ENCODE results near the gene DHTKD1. TPM values are rescaled to one million over a fixed set of nuclear protein-coding genes. Genes with fewer than 3 reads are reported as not detected.

The DHTKD1 gene
- total RNA-seq (2014; rRNA removed; shearing (Covaris generic)) (46.5 and 53.1 TPM in 2 replicates), total RNA-seq (2022) (71.4 and 81.9 TPM in 2 replicates), Bru-seq, nascent RNA (percentile 71 among the genes with signal in this experiment), BruChase-seq, experiment 1, labeled RNA remaining after a 6-hour chase (percentile 79 among the genes with signal in this experiment), BruChase-seq, experiment 2, labeled RNA remaining after a 2-hour chase (percentile 72 among the genes with signal in this experiment)
- long read RNA-seq, full-length matches to known transcripts = 83 of 128 reads
- long read RNA-seq, partial matches to known transcripts = 14 of 128 reads
- long read RNA-seq, other reads (novel, unspliced or antisense) = 31 of 128 reads

DNA sequence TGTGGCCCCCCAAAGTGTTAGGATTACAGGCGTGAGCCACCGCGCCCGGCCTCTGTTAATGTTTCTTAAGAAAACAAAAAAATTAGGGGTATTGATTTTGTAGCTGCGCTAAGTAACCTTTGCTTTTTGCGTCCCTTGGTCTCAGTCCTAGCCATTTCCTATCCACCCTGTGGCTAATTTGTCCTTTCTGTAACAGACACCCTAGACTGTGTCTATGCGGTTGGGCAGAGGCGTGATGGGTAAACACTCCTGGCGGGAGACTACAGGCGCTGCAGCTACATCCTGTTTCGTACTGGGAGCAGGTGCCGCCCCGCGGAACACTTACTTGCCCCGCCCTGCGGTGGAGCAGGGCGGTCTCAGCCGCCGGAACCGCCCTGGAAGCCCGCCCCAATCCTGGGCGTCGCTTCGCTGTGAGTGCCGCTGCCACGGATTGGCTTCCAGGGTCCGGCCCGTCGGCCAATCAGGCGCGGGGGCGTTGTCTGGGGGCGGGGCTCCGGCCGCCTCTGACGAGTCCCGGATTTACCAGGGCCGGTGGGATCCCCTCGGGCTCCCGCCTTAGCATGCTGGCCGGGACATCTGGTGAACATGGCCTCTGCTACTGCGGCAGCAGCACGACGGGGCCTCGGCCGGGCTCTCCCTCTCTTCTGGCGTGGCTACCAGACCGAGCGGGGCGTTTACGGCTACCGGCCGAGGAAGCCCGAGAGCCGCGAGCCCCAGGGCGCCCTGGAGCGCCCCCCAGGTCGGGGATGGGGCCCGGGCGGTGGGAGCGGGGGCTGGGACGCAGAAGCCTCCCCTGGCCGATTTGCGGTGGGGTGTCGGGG, at the start of gene DHTKD1:
Gene DHTKD1 (plus strand): TSS at position 506 of the 821 bp plus-strand sequence. CDS start 80 bp downstream, at position 586.
- POLR2A ChIA-PET = interaction anchor here (0.6 to 4.0 kb wide), 10 partner anchors 10 to 512 kb away, joined by 3 to 20 read pairs (median 4); partner anchors contain the start of genes CDC123, NUDT5 and UPF2
- CTCF ChIA-PET (ENCODE audit: unreplicated experiment) = no interaction called here
- Histone ChIP-seq H3K9me2 (ENCODE audit: insufficient read depth, low read length) (no peaks in the 10 kb centered on the region), H3K79me2 (ENCODE audit: insufficient read depth, low read depth, low read length) (peaks cover 46% of the 10 kb centered on the region), H3K4me2 (ENCODE audit: low read length) (peak within 1 kb of the TSS; percentile 88), H3K27ac (ENCODE audit: low read depth, low read length, poor library complexity, severe bottlenecking) (peak within 1 kb of the TSS; percentile 76), H3K9me3 (ENCODE audit: low read length) (no peaks in the 10 kb centered on the region), H3K36me3 (ENCODE audit: insufficient read depth, low read length) (no peaks in the 10 kb centered on the region), H3K4me1 (ENCODE audit: insufficient read depth, low read length, poor library complexity, severe bottlenecking) (peaks cover 45% of the 10 kb centered on the region), H4K20me1 (ENCODE audit: insufficient read depth, low read length) (no peaks in the 10 kb centered on the region), H2AFZ (ENCODE audit: low read length) (peak within 1 kb of the TSS; percentile 77; the same call in 1 of the 2 replicates), H3K4me3 (ENCODE audit: low read depth, low read length, poor library complexity, severe bottlenecking) (peak within 1 kb of the TSS; percentile 86)
- no TSS peak for BruUV-seq (replicated peaks)
- intact Hi-C loops (cut with micrococcal nuclease; ENCODE audit: unreplicated experiment) = loop anchor here (1.0 to 10.0 kb wide), 3 partner anchors 26 to 276 kb away; partner anchors contain the start of genes CAMK1D and UPF2
- TF ChIP-seq CTCF (conservative IDR thresholded peaks at IDR 0.05; ENCODE audit: low read length) (peak; percentile 50; the same call in 1 of the 2 replicates), EZH2phosphoT487 (IDR thresholded peaks at IDR 0.05; ENCODE audit: borderline replicate concordance, low read depth, low read length) (no peak)
- peak; percentile 99 for DNase-seq (ENCODE audit: low spot score)

GRCh38 chr10:12019283-12019971, 49.3 kb upstream of the DHTKD1 start:
- H4K20me1 ChIP-seq (ENCODE audit: insufficient read depth, low read length) = peaks cover 9% of the 10 kb centered on the region; the same call in 1 of the 2 replicates
- peaks cover 79% of the 10 kb centered on the region for H3K79me2 ChIP-seq (ENCODE audit: insufficient read depth, low read depth, low read length)
- no peaks in the 10 kb centered on the region for H3K9me2 ChIP-seq (ENCODE audit: insufficient read depth, low read length)
- H3K4me1 ChIP-seq (ENCODE audit: insufficient read depth, low read length, poor library complexity, severe bottlenecking) = peaks cover 18% of the 10 kb centered on the region
- no peak overlapping the region for H2AFZ ChIP-seq (ENCODE audit: low read length)
- peaks cover 39% of the 10 kb centered on the region for H3K36me3 ChIP-seq (ENCODE audit: insufficient read depth, low read length)
- CTCF ChIA-PET (ENCODE audit: unreplicated experiment) = no interaction called here
- no TSS peak for BruUV-seq (replicated peaks)
- no peaks in the 10 kb centered on the region for H3K9me3 ChIP-seq (ENCODE audit: low read length)
- DNase-seq (ENCODE audit: low spot score) = no peak
- no peak for TF ChIP-seq EZH2phosphoT487 (IDR thresholded peaks at IDR 0.05; ENCODE audit: borderline replicate concordance, low read depth, low read length)
- TF ChIP-seq CTCF (conservative IDR thresholded peaks at IDR 0.05; ENCODE audit: low read length) = no peak
- POLR2A ChIA-PET = interaction anchor here (0.5 to 0.7 kb wide), 2 partner anchors 131 to 148 kb away, joined by 3 read pairs; no protein-coding TSS in a partner anchor
- H3K4me2 ChIP-seq (ENCODE audit: low read length) = no peak overlapping the region
- H3K27ac ChIP-seq (ENCODE audit: low read depth, low read length, poor library complexity, severe bottlenecking) = no peak overlapping the region
- intact Hi-C loops (cut with micrococcal nuclease; ENCODE audit: unreplicated experiment) = no loop called here
- no peak overlapping the region for H3K4me3 ChIP-seq (ENCODE audit: low read depth, low read length, poor library complexity, severe bottlenecking)

All from OCI-LY7 (cell line).